OCI-LY1 (cell line): ENCODE data around the gene PHF19.

Experiments used
- EZH2 ChIP-seq: fragments of 200-600 bp; sonication (generic), shearing (Covaris generic); IDR thresholded peaks from 2 replicates; pipeline ENCODE4 v1.8.0; 2017; ENCODE audit warnings: borderline replicate concordance, mixed run types, mild to moderate bottlenecking, antibody characterized with exemption, low read length, moderate library complexity, mixed read lengths
- TF ChIP-seq, protein P1 (sequence below): fragments of 200-600 bp; sonication (generic), shearing (Covaris generic); IDR thresholded peaks from 2 replicates; pipeline ENCODE4 v1.5.1; 2017; ENCODE audit warnings: mild to moderate bottlenecking, antibody characterized with exemption, low read length, moderate library complexity, mixed read lengths

DNA sequence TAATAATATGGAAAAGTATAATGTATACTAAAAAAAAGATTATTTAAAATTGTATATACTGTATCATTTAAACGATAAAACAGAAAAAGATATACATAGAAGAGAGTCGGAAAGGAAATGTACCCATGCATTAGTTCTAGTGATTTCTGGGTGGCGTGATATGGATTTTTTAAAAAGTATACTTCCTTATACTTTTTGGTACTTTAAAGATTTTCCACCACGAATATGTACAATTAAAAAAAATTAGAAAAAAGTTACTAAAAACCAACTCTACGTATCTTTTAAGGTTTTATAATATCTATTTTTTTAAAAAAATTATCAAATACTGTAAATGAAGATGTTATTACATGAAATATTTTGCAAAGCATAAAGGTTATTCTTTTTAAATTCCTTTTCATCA is 12.3 kb downstream of the PHF19 start:
- TF ChIP-seq, protein P1, sequence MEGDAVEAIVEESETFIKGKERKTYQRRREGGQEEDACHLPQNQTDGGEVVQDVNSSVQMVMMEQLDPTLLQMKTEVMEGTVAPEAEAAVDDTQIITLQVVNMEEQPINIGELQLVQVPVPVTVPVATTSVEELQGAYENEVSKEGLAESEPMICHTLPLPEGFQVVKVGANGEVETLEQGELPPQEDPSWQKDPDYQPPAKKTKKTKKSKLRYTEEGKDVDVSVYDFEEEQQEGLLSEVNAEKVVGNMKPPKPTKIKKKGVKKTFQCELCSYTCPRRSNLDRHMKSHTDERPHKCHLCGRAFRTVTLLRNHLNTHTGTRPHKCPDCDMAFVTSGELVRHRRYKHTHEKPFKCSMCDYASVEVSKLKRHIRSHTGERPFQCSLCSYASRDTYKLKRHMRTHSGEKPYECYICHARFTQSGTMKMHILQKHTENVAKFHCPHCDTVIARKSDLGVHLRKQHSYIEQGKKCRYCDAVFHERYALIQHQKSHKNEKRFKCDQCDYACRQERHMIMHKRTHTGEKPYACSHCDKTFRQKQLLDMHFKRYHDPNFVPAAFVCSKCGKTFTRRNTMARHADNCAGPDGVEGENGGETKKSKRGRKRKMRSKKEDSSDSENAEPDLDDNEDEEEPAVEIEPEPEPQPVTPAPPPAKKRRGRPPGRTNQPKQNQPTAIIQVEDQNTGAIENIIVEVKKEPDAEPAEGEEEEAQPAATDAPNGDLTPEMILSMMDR: no peak
- TF ChIP-seq EZH2: no peak
